HepG2 (cell line): ENCODE data around the gene METTL15. TPM values are rescaled to one million over a fixed set of nuclear protein-coding genes. Genes with fewer than 3 reads are reported as not detected.

Source experiments
- DR1 ChIP-seq: sonication (generic); formaldehyde crosslinking; IDR thresholded peaks from 2 replicates; pipeline ENCODE4 v1.8.0; 2021; ENCODE audit warnings: mild to moderate bottlenecking, missing genetic modification reagents, inconsistent platforms
- ETV5 ChIP-seq: IDR thresholded peaks from 2 replicates; pipeline ENCODE4 v1.6.1; 2018; ENCODE audit warnings: missing biosample characterization, missing genetic modification reagents, inconsistent platforms, borderline replicate concordance
- GATAD1 ChIP-seq: IDR thresholded peaks from 2 replicates; pipeline ENCODE4 v1.6.1; 2016; ENCODE audit warnings: missing genetic modification reagents, missing compliant biosample characterization
- KDM1A ChIP-seq: IDR thresholded peaks from 2 replicates; pipeline ENCODE4 v1.6.1; 2016; ENCODE audit warnings: missing compliant biosample characterization
- NCOA5 ChIP-seq: sonication (generic); formaldehyde crosslinking; IDR thresholded peaks from 2 replicates; pipeline ENCODE4 v1.4.0; 2020; ENCODE audit warnings: missing genetic modification reagents
- REPIN1 ChIP-seq: sonication (generic); formaldehyde crosslinking; IDR thresholded peaks from 2 replicates; pipeline ENCODE4 v1.8.0; 2022; ENCODE audit warnings: missing genetic modification reagents, low read depth, mild to moderate bottlenecking, borderline replicate concordance
- SMAD9 ChIP-seq: sonication (generic); formaldehyde crosslinking; IDR thresholded peaks from 2 replicates; pipeline ENCODE4 v1.5.1; 2020; ENCODE audit warnings: mild to moderate bottlenecking, missing genetic modification reagents
- SP1 ChIP-seq, 2 experiments: fragments of 450-650 bp in 1 of 2; sonication (generic) in 1 of 2; formaldehyde crosslinking in 1 of 2; IDR thresholded peaks; 2 replicates each; pipeline versions ENCODE4 v1.4.0 to v1.6.1; 2016 to 2020; ENCODE audit warnings: missing genetic modification reagents in 1 of 2
- TBX3 ChIP-seq: fragments of 450-650 bp; IDR thresholded peaks from 2 replicates; pipeline ENCODE4 v1.6.1; 2017; ENCODE audit warnings: antibody characterized with exemption, mild to moderate bottlenecking, inconsistent platforms, borderline replicate concordance
- TGIF2 ChIP-seq: IDR thresholded peaks from 2 replicates; pipeline ENCODE4 v1.6.1; 2016; ENCODE audit warnings: control low read depth, missing compliant biosample characterization
- ZNF10 ChIP-seq: sonication (generic); formaldehyde crosslinking; IDR thresholded peaks from 2 replicates; pipeline ENCODE4 v1.4.0; 2020; ENCODE audit warnings: mild to moderate bottlenecking, low read depth, missing genetic modification reagents, borderline replicate concordance
- ZNF501 ChIP-seq: sonication (generic); formaldehyde crosslinking; IDR thresholded peaks from 2 replicates; pipeline ENCODE4 v1.5.1; 2020; ENCODE audit warnings: mild to moderate bottlenecking, moderate library complexity, missing genetic modification reagents
- ZNF549 ChIP-seq: sonication (generic); formaldehyde crosslinking; IDR thresholded peaks from 2 replicates; pipeline ENCODE4 v1.5.0; 2020; ENCODE audit warnings: missing genetic modification reagents
- ZNF564 ChIP-seq: sonication (generic); formaldehyde crosslinking; IDR thresholded peaks from 2 replicates; pipeline ENCODE4 v1.8.1; 2023; ENCODE audit warnings: mild to moderate bottlenecking, missing genetic modification reagents
- ZNF713 ChIP-seq: sonication (generic); formaldehyde crosslinking; IDR thresholded peaks from 2 replicates; pipeline ENCODE4 v1.4.0; 2020; ENCODE audit warnings: mild to moderate bottlenecking, missing genetic modification reagents
- ZNF737 ChIP-seq: sonication (generic); formaldehyde crosslinking; IDR thresholded peaks from 2 replicates; pipeline ENCODE4 v1.5.0; 2020; ENCODE audit warnings: missing genetic modification reagents, mild to moderate bottlenecking, borderline replicate concordance
- ZNF850 ChIP-seq: sonication (generic); formaldehyde crosslinking; conservative IDR thresholded peaks from 2 replicates; pipeline ENCODE4 v1.9.0; 2021; ENCODE audit warnings: mild to moderate bottlenecking, missing genetic modification reagents
- ZSCAN20 ChIP-seq: sonication (generic); formaldehyde crosslinking; IDR thresholded peaks from 2 replicates; pipeline ENCODE4 v1.4.0; 2020; ENCODE audit warnings: missing genetic modification reagents, mild to moderate bottlenecking, borderline replicate concordance
- polyA plus RNA-seq, 8 experiments: library from polyadenylated mRNA; depleted of rRNA in 3 of 8; stranded (reverse) in 7 of 8; unstranded in 1 of 8; fragments of >200 nt; fragmentation: Illumina TruSeq in 4 of 8; extraction: Trizol in 4 of 8; gene quantifications; 2 replicates each; pipeline versions ENCODE4 v1.2.1 to v1.2.3, GENCODE V29; 2011 to 2016; ENCODE audit warnings: low read depth in 4 of 8, missing spikeins in 1 of 8, mixed read lengths in 1 of 8; ENCODE audit not compliant: insufficient read depth in 1 of 8
- total RNA-seq, 5 experiments: library from RNA; depleted of rRNA; stranded (reverse); fragments of >200 nt; fragmentation: Illumina TruSeq; extraction: Trizol; gene quantifications; 2 replicates each; pipeline ENCODE4 v1.2.3, GENCODE V29; 2016; ENCODE audit warnings: low read depth in 1 of 5
- TF ChIP-seq, protein P1 (sequence below): sonication (generic); formaldehyde crosslinking; IDR thresholded peaks from 2 replicates; pipeline ENCODE4 v1.4.0; 2020; ENCODE audit warnings: missing genetic modification reagents
- TF ChIP-seq, protein P2 (sequence below): sonication (generic); formaldehyde crosslinking; conservative IDR thresholded peaks from 2 replicates; pipeline ENCODE4 v1.5.0; 2020; ENCODE audit warnings: missing genetic modification reagents
- TF ChIP-seq, protein P3 (sequence below): sonication (generic); formaldehyde crosslinking; IDR thresholded peaks from 2 replicates; pipeline ENCODE4 v1.4.0; 2020; ENCODE audit warnings: mild to moderate bottlenecking, missing genetic modification reagents

METTL15 gene
- total and polyA plus RNA-seq, 2 of the 13 experiments (the other 11 are each of a cell fraction or from before 2014, with no cell fraction given): 6.5 to 14.0 TPM

DNA sequence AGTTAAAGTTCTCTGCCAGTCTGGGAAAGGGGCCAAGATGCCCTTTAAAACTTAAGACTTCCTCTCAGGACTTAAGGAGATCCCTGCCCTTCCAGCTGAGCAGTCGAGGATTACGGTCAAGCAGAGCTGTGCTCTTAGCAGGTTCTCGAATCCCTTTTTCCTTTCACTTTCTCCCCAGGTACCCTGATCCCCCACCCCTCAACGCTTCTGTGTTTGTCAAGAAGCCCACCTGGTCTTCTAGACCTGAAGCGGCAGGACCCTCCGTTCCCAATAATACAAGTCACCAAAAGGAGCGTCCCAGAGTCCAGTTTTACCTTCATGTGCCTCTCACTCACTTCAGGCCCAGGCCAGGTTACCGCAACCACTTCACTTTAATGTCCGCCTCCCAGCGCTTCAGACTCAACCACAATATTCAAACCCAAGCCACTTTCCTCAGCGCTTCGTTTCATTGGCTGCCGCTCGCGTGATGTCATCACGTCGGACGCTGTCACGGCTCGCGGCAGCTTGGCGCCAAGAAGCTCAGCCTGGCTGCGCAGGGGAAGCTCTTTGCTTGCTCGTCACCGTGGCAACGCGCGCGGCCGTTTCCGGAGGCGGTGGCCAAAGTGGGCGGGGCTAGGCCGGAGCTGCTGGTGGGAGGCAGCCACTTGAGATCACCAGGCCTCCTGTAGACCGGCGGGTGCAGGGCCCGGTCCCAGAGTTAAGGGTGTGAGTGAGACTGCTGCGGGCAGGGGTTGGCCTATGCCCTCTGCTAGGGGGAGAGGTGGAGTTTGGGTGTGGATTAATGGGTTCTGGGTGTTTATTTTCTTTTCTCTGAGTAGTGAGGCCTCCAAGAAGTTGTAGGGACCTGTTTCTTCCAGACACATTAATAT is at the start of gene METTL15, which contains the start of gene KIF18A (continued):
- TF ChIP-seq, protein P1, sequence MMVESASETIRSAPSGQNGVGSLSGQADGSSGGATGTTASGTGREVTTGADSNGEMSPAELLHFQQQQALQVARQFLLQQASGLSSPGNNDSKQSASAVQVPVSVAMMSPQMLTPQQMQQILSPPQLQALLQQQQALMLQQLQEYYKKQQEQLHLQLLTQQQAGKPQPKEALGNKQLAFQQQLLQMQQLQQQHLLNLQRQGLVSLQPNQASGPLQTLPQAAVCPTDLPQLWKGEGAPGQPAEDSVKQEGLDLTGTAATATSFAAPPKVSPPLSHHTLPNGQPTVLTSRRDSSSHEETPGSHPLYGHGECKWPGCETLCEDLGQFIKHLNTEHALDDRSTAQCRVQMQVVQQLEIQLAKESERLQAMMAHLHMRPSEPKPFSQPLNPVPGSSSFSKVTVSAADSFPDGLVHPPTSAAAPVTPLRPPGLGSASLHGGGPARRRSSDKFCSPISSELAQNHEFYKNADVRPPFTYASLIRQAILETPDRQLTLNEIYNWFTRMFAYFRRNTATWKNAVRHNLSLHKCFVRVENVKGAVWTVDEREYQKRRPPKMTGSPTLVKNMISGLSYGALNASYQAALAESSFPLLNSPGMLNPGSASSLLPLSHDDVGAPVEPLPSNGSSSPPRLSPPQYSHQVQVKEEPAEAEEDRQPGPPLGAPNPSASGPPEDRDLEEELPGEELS (CRISPR knock-in tag): peak; percentile 47; the same call in 1 of the 2 replicates
- TF ChIP-seq DR1 (CRISPR knock-in tag) (peak; percentile 87), NCOA5 (CRISPR knock-in tag) (no peak), ZNF549 (CRISPR knock-in tag) (no peak), SP1 (IDR thresholded peaks at IDR 0.05) (no peak), SP1 (CRISPR knock-in tag; IDR thresholded peaks at IDR 0.05) (peak; percentile 89), REPIN1 (peak; percentile 71; the same call in 1 of the 2 replicates), ZNF737 (CRISPR knock-in tag) (no peak), ZNF10 (CRISPR knock-in tag) (no peak), ZNF564 (CRISPR knock-in tag) (0 out of 2 replicates have a peak, but pooled peaks have one; percentile 46), KDM1A (CRISPR knock-in tag) (no peak), TBX3 (no peak), GATAD1 (CRISPR knock-in tag) (peak; percentile 87), TGIF2 (CRISPR knock-in tag) (peak; percentile 95; the same call in 1 of the 2 replicates), ZNF501 (CRISPR knock-in tag) (peak; percentile 89), ZSCAN20 (CRISPR knock-in tag) (no peak), ZNF850 (CRISPR knock-in tag) (no peak), ETV5 (CRISPR knock-in tag) (peak; percentile 83), ZNF713 (CRISPR knock-in tag) (no peak), SMAD9 (0 out of 2 replicates have a peak, but pooled peaks have one; percentile 39)
- TF ChIP-seq, protein P2, sequence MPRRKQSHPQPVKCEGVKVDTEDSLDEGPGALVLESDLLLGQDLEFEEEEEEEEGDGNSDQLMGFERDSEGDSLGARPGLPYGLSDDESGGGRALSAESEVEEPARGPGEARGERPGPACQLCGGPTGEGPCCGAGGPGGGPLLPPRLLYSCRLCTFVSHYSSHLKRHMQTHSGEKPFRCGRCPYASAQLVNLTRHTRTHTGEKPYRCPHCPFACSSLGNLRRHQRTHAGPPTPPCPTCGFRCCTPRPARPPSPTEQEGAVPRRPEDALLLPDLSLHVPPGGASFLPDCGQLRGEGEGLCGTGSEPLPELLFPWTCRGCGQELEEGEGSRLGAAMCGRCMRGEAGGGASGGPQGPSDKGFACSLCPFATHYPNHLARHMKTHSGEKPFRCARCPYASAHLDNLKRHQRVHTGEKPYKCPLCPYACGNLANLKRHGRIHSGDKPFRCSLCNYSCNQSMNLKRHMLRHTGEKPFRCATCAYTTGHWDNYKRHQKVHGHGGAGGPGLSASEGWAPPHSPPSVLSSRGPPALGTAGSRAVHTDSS (CRISPR knock-in tag): no peak
- TF ChIP-seq, protein P3, sequence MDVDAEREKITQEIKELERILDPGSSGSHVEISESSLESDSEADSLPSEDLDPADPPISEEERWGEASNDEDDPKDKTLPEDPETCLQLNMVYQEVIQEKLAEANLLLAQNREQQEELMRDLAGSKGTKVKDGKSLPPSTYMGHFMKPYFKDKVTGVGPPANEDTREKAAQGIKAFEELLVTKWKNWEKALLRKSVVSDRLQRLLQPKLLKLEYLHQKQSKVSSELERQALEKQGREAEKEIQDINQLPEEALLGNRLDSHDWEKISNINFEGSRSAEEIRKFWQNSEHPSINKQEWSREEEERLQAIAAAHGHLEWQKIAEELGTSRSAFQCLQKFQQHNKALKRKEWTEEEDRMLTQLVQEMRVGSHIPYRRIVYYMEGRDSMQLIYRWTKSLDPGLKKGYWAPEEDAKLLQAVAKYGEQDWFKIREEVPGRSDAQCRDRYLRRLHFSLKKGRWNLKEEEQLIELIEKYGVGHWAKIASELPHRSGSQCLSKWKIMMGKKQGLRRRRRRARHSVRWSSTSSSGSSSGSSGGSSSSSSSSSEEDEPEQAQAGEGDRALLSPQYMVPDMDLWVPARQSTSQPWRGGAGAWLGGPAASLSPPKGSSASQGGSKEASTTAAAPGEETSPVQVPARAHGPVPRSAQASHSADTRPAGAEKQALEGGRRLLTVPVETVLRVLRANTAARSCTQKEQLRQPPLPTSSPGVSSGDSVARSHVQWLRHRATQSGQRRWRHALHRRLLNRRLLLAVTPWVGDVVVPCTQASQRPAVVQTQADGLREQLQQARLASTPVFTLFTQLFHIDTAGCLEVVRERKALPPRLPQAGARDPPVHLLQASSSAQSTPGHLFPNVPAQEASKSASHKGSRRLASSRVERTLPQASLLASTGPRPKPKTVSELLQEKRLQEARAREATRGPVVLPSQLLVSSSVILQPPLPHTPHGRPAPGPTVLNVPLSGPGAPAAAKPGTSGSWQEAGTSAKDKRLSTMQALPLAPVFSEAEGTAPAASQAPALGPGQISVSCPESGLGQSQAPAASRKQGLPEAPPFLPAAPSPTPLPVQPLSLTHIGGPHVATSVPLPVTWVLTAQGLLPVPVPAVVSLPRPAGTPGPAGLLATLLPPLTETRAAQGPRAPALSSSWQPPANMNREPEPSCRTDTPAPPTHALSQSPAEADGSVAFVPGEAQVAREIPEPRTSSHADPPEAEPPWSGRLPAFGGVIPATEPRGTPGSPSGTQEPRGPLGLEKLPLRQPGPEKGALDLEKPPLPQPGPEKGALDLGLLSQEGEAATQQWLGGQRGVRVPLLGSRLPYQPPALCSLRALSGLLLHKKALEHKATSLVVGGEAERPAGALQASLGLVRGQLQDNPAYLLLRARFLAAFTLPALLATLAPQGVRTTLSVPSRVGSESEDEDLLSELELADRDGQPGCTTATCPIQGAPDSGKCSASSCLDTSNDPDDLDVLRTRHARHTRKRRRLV: no peak
